HG03571 (cell line): ENCODE measurements around the gene KCNK16.

ENCODE experiments used
- ATAC-seq: cut with Tn5 transposase; IDR thresholded peaks from one replicate; pipeline ENCODE4 v1.9.1; 2021; ENCODE audit not compliant: unreplicated experiment

Gene KCNK16

DNA sequence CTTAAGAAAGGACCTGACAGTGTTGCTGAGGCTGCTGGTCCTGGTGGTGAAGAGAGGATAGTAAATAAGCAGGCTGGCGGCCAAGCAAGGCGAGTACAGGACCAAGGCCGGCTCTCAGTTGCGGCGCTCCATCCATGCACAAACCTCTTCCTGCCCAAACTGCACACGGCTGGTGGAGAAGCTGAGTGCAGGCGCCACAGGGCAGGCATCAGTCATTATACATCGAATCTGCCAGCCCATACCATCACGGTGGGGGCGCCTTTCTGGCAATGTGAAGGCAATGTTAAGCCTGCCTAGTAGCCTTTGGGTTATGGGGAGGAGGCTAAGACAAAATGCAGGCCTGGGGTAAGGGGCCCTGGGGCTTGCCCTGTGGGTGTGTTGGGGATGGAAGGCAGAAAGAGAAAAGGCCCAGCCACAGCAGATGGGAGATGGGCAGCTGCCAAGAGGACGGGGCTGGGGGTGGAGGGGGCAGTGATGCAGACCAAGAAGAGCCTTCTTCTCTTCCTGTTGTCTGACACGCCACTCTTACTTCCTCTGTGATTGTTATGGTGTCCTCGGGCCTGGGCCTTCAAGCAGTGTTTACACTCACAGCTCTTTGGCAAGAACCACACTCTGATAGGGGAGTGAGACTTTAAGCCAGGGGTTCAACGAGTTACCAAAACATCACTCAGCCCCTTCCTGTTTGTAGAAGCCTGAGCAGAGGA lies 20.3 kb upstream of the KCNK16 start:
- peak; percentile 58 for ATAC-seq

DNA sequence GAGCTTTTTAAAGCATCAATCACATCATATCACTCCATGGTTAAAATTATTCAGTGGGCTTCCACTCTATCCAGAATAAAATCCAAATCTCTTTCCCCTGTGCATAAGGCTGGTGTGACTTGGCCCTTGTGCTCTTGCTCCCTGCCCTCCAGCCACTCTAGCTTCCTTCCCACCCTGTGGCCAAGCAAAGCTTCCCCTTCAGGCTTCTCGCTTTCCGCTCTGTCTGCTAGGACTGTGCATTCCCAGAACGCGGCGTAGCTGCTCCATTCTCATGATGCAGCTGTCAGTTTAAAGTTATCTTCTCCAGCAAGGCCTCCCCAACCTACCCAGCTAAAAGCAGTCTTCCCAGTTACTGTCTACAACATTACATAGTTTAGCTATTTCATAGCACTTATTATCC lies 19.4 kb upstream of the KCNK16 start:
- ATAC-seq = no peak

DNA sequence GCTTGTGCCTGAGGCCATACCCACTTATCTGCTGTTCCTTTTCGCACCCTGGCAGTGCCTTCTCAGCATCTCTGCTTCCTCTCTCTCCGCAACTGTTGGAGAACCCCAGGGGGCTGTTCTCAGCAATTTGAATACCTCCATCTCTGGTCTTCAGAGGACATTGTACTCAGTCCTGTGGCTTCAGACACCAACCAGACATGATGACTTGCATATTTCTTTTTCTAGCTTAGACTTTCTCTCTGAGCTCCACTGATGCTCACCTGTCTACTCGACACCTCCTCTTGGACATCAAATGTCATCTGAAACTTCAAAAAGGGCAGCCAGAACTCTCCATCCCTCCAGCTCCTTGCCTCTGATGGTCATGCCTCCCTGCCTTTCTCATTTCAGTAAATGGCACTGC lies 18.9 kb upstream of the KCNK16 start:
- no peak for ATAC-seq

DNA sequence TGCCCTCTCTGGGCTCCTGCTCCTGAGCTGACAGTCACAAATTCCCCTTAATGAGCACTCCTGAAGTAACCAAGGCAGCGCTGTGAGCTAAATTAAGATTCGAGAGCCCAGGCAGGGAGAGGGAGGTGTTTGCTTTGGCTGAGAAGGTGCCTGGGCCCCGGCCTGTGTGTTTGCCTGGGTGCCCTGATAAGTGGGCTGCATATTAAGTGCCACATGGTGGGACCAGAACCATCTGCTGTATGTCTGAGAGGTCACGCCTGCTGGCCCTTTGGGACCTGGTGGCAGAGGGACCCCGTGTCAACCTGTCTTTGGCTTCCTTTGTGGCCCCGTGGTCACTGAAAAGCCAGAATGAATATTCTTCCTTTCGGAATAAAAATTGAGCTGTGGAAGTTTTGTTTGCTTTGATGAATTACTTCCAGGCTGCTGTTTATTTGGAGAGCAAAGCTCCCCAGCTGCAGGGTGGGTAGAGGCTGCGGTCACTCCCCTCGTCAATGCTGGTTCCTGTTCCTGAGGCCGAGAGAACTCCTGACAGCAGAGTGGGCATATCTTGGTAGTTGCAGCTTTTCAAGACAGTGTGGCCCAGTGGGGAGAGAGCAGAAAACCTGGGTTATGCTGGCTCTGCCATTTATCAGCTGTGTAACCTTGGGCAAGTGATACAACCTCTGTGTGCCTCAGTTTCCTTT lies 17.5 kb upstream of the KCNK16 start:
- ATAC-seq = no peak

DNA sequence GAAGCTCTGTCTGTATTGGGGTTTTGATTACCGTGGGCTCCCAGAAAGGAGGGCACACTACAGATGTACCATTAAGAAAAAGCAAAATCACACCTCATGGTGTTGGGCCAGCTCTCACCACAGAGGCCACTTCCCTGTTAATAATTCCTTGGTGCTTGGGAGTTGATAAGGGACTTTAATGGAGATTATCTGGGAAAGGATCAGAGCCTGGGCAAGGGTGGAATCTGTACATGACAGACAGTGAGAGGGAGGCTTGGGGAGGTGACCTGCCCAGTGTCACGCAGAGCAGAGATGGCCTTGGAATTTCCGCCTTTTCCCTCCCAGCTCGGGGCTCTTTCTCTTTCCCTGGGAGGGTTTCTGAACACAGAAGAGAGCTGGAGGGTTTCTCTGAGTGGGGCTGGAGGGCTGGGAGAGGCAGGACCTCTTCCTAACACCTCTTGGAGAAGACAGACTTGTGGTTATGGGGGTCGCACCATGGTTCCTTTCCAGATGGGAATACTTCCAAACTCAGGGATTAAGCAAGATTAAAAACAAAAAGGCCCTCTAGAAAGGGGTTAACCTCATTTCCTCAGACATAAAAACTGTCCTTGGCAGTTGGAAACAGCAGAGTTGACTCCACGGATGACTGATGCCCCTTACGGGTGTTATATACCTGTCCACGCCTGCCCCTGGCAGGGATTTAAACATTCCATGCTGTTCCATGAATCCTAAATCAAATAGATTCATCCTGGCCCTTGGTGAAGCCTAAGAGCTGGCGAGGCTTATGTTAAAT lies 16.8 kb upstream of the KCNK16 start:
- ATAC-seq = no peak

DNA sequence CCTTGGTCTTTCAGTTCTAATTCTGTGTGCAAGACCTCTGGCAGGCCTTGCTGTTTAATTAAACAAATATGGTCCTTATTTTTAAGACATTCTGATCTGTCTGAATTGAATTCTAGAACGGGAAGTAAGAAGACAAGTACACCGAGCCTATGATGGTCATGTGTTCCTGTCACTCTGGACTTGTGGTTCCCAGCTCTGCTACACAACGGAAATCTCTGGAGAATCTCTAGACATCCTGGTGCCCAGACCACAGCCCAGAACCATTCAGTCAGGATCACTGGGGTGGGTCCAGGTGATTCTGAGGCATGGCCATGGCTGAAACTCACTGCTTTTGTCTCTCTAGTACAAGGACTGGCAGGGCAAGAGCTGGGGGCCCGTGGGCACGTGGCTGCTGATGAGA lies 15.9 kb upstream of the KCNK16 start:
- no peak for ATAC-seq

DNA sequence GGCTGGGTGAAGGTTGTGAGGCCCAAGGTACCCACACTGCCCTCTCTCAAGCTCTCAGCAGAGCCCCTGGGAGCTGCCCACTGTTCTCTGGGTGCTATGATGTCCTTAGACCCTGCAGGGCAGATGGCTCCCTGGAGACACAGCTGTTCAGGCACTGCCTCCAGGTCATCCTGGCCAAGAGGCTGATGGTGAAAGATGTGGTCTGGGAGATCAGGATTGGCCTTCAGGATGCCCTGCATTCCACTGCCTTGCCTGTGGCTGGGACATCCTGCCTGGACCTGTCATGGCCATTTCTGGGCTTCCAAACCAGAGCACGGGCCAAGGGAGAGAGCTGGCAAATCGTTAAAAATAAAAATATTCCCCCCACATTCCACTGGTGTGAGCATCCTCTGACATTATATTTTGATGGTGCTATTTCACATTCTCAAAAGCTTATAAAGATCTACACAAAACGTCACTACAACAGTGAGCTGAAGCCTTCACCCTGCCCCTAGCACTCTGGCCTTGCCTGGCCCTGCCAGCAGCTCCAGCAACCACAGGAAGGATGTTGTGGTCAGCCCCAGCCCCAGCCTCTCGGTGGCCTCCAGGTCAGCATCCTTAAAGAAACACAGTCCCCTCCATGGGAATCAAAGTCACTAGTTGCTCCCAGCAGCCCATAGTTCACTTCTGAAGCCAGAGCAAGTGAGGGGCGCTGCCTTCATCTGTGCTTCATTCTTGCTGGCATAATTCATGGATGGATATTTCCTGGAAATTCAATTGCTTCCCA lies 13.5 kb upstream of the KCNK16 start:
- ATAC-seq = peak; percentile 76

DNA sequence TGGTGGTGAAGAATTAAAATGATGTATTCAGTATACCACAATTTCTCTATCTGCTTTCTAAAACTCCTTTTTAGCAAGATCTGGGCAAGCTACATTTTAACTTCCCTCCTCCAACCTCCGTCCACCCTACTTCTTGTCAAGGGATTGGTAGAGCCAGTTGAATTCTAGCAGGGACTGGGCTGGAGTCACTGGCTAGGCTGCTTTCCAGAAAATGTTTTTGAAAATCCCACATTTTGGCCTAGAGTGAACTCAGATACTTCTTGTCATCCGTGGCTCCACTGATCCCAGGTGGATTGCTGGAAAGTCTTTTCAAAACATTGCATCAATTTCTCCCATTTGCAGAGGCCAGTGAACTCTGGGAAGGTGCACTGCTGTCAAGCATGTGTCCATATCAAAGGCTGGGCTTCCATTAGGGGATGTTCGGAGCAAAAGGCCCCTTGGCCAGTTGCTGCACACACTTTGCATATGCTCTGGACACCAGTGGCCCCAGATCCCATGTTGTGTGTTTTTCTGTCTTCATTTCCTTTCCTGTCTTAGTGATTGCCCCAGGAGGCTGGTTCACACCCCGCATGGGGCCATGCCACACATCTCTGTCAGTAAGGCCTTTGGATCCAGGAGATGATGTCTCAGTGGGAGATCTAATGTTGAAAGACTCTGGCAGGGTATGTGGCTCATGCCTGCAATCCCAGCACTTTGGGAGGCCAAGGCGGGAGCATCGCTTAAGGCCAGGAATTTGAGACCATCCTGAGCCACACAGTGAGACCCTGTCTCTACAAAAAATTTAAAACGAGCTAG lies 11.3 kb upstream of the KCNK16 start:
- ATAC-seq = no peak

DNA sequence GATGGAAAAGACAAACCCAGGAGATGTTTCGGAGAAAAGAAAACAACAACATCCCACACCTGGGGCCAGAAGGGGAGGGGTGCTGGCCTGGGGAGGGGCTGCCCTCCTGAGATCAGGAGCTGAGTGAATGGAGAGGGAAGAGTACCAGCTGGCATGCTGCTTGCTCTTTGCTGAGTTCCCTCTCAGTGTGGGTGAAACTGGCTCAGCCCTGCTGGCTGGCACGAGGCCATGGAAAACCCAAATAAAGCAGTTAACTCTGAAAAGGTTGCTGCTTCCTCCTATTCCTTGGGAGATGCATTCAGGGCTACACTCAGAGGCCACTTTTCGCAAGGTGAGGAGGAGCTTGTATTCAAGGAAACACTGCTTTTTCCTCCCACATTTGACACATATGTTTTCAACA lies 8.0 kb upstream of the KCNK16 start:
- no peak for ATAC-seq

DNA sequence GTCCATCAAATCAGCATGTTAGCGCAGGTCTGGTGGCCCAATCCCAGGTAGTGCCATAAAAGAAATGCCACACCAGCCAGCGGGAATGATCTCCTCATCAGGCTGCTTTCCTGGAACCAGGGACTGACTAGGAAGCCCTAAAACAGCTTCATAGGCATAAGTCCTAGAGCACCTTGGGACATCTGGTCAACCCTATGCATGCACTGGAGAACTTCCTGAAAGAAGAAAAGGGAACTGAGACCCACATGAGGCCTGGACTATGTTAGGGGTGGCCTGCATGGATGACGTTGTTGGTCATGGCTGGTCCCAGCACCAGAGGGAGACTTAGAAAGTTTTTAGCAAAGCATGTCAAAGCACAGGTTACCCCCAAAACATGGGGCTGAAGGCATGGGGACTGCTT lies 7.6 kb upstream of the KCNK16 start:
- ATAC-seq = peak; percentile 89

DNA sequence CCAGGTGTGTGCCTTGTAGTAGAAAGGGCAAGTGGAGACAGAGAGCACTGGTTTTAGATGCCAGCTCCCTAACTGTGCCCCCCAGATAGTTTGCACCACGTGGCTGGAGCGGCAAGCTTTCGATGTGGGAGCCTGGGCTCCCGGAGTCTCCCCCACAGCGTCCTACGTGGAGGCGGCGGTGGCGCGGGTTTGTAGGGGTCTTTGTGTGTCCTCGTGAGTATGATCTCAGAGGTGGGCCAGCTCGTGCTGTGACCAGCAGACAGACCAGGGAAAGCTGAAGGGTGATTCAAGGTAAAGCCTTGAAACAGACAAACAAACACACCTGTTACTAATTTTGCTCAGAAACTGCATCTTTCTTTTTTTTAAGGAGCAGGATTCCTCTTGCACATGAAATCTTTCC lies 5.6 kb upstream of the KCNK16 start:
- no peak for ATAC-seq

DNA sequence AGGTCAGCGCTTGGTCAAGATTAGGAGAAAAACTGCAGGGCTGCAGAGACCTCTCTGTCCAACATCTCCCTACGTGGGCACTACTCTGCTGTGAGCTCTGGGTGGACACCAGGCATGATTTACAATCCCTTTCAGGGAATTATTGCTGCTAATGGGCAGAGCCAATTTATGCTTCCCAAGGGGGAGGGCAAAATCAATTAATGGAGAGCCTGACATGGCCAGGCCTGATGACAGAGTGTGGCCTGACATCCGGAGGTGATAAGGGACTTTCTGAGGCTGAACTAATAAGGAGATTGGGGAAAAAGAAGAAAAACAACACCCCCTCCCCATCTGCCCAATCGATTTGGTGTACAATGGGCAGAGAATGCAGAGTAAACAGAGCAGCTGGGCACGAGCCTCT lies 5.0 kb upstream of the KCNK16 start:
- ATAC-seq = no peak

DNA sequence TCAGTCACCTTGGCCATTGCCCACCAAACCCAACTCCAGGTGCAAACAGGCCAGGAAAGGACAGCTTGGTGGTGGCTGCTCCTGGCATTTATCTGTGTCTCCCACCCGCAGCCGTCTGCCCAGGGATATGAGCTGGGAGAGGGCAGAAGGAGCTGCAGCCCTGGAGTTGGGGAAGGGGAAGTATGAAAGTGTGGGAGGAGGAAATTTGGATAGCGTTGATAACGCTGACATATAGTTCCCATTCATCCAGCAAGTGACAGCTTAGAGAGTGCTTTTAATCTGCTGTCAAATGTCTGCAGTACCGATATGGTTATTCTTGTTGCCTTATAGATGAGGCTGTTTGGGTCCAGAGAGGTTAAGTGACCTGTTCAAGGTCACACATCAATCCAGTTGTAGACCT lies 741 bp downstream of the KCNK16 start:
- ATAC-seq = no peak

DNA sequence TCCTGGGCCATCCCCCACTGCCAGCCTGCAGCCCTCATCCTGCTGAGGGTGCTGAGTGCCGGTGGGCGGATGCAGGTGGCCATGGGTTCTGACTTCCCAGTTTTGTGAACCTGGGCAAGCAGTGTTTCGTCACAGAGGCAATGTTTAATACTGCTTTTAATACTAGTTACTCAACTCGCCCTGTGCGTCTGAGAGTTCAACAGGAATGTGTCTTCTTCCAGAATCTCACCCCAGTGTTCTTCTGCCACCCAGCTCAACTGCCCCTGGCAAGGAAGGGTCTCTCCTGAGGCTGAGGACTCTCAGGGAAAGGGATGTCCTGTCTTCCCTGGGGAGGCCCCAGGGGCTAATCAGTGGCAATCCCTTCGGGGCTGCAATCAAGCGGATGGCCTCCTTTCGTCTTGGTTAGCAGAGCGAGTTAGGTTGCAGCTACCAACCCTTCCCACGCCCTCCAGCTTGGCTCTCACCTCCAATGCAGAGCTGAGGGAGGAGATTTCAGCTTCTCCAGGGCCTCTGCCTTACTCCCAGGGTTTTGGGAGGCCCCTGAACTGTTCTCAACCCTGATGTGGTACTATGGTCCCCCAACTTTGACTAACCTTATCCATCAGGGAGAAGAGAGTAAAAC lies 2.0 kb downstream of the KCNK16 start:
- no peak for ATAC-seq

DNA sequence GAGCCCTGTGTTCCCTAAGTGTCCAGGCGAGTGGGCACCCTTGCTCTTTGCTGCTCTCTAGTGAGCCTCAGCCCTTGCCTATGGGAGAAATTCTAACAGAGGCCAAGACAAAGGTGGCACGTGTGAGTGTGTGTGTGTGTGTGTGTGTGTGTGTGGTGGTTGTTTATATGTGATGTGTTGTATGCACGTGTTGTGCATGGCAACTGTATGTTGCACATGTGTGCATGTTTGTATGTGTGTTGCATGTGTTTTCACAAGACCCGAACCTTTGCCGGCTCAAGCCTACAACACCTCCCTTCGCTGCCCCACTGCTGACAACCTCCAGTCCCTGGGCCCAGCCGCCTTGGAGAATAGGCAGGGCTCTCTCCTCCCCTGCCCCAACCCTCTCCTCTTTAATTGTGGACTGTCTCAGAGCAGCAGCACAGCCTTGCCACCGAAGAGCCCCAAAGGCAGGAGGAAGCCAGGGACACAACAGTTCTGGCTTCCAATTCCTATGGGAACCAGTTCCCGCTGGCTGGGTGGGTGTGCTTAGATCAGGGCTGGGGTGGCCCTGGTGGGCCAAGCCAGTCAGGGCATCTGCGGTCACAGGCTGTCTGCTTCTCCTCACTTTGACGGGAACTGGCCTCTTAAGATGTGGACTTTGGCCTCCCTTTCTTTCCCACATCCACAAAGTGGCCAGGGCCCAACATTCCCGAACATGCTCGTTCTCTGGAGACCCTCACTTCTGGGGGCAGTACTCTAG lies 2.7 kb downstream of the KCNK16 start:
- ATAC-seq = no peak

DNA sequence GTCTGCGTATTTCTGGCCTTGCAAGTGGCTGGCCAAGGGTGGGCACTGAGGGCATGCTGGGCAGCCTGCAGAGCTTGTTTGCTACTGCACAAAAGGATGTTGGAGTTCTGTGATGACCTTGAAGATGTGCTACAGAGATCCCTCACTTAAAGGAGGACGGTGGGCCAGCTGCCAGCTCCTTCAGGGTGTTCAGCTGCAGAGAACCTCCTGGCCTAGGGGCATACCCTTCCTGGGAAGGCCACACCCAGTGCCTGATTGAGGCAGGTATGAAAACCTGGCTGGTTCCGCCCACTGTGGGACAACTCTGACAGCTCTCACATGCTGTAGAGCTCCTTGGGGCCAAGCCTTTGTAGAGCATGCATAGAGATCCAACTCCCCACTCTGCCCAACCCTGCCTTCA lies 5.2 kb downstream of the KCNK16 start:
- no peak for ATAC-seq

DNA sequence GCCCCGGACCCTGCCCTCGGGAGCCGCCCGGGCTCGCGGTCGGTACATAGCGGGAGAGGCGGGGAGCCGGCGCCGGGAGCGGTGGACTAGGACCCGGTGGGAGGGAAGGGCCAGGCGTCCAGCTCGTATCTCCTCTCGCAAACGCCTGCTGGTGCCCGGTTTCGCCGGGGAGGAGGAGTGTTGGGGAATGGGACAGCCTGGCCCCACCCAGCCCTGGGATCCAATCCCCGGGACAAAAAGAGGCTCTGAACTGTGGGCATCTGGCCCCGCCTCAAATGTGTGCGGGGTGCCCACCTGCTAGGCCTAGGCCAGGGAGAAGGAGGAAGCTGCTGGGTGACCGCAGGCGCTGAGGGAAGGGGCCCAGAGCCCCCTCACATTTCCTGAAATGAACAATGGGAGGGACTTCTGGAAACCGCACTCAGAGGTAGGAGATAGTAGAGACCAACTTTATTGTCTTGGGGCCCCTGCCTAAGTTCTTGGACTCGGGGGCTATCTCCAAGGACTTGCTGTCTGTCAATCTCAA lies 8.2 kb downstream of the KCNK16 start, which contains the start of gene KCNK17:
TSS of gene KCNK17 (minus strand) at position 147 of the 523 bp plus-strand sequence. CDS start at position 48, 99 bp downstream.
- ATAC-seq = no peak

DNA sequence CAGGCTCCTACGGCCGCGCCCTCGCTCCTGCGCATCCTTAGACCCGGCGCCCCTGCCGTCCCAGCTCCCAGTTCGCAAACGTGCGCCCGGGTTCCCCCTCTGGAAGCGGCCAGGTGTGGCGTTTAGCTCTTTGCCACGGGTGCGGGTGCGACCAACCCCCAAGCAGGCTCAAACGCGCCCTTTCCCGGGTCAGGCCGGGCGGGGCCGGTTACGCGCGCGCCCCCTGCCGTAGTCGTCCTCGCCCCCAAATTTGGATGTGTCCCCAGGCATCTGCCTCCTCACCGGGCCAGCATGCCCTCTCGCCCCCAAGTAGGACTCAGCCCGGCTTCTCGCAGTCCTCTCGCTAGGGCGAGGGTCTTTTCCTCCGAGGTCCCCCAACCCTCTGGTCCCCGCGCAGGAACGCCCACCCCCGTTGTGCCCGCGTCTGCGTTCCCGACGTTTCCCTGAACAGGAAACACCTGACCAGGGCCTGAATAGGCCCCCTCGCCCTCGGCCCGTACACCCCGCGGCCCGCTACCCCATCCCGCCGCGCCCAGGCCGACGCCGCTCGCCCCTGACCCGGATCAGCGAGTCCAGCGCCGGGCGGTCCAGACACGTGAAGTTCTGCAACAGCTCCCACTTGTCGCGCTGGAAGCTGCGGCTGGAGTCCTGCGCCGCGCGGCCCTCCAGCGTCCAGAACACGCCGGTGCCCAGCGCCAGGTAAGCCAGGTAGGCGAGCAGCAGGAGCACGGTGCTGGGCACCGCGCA lies 8.8 kb downstream of the KCNK16 start:
- ATAC-seq = no peak
